HFFc6 (cell line): ENCODE measurements around the gene FZD4. TPM values are rescaled to one million over a fixed set of nuclear protein-coding genes. Genes with fewer than 3 reads are reported as not detected.
"Not testable (repeated sequence)": the region's sequence is repeated elsewhere in the genome, so short reads cannot be mapped to it uniquely, and the experiment has no call there.

Experiments
- DNase-seq: peaks from one replicate; pipeline ENCODE4 v3.0.0-alpha.2; 2018
- H3K27ac Mint-ChIP-seq: 2 replicates; pipeline ENCODE4 v1.8.0; 2020; ENCODE audit warnings: mild to moderate bottlenecking, mixed read lengths
- H3K27me3 Mint-ChIP-seq: 2 replicates; pipeline ENCODE4 v1.8.0; 2021; ENCODE audit warnings: mild to moderate bottlenecking, moderate library complexity, mixed read lengths; ENCODE audit not compliant: insufficient read depth
- H3K36me3 Mint-ChIP-seq: 2 replicates; pipeline ENCODE4 v1.8.0; 2021; ENCODE audit warnings: low read depth, mixed read lengths
- H3K4me1 Mint-ChIP-seq: 2 replicates; pipeline ENCODE4 v1.8.0; 2020; ENCODE audit warnings: low read depth, mixed read lengths
- H3K4me3 Mint-ChIP-seq: 2 replicates; pipeline ENCODE4 v1.8.0; 2020; ENCODE audit warnings: mild to moderate bottlenecking, moderate library complexity, mixed read lengths
- H3K9me3 Mint-ChIP-seq: 2 replicates; pipeline ENCODE4 v1.8.0; 2020; ENCODE audit warnings: mild to moderate bottlenecking, mixed read lengths
- CTCF ChIP-seq: fragments of 200-600 bp; sonication (generic); IDR thresholded peaks from 2 replicates; pipeline ENCODE4 v1.5.0; 2021; ENCODE audit warnings: antibody characterized with exemption, mild to moderate bottlenecking
- total RNA-seq, 6 experiments: library from RNA; stranded (reverse); fragmentation: NEBNext Ultra II Directional; extraction: Animal tissue kit (Norgen Biotek cat#: 25700); gene quantifications; 2 replicates in 1 of 6; 3 replicates in 5 of 6; pipeline ENCODE4 v1.2.3, GENCODE V29; 2021

The FZD4 gene
- total RNA-seq, 6 experiments from 2014 or later: 11.0 to 13.8 (median 12.7) TPM

GRCh38 chr11:86969258-86969657 is 14.1 kb upstream of the FZD4 start:
- Mint-ChIP-seq H3K4me1 (no peaks in the 10 kb centered on the region), H3K27ac (no peak overlapping the region), H3K27me3 (peaks cover 16% of the 10 kb centered on the region; the same call in 1 of the 2 replicates), H3K9me3 (peaks cover 14% of the 10 kb centered on the region), H3K4me3 (no peak overlapping the region), H3K36me3 (peaks cover 14% of the 10 kb centered on the region)
- no peak for TF ChIP-seq CTCF
- no peak for DNase-seq

- not testable (repeated sequence) for DNase-seq, H3K36me3 Mint-ChIP-seq, H3K4me3 Mint-ChIP-seq, H3K4me1 Mint-ChIP-seq, H3K9me3 Mint-ChIP-seq, H3K27ac Mint-ChIP-seq
- peaks cover 28% of the 10 kb centered on the region for H3K27me3 Mint-ChIP-seq
Measured at GRCh38 chr11:86967601-86968000, 12.4 kb upstream of the FZD4 start.

- peaks cover 18% of the 10 kb centered on the region; the same call in 1 of the 2 replicates for H3K27me3 Mint-ChIP-seq
- TF ChIP-seq CTCF: no peak
- H3K9me3 Mint-ChIP-seq: peaks cover under 1% of the 10 kb centered on the region; the same call in 1 of the 2 replicates
- H3K27ac Mint-ChIP-seq: no peak overlapping the region
- no peak overlapping the region for H3K4me3 Mint-ChIP-seq
- DNase-seq: no peak
- H3K4me1 Mint-ChIP-seq: peaks cover 20% of the 10 kb centered on the region
- H3K36me3 Mint-ChIP-seq: no peaks in the 10 kb centered on the region
Measured at GRCh38 chr11:86957976-86958646, 2.9 kb upstream of the FZD4 start.

GRCh38 chr11:86956905-86957195 is 1.7 kb upstream of the FZD4 start:
- Mint-ChIP-seq H3K36me3 (peaks cover 11% of the 10 kb centered on the region), H3K4me1 (peaks cover 33% of the 10 kb centered on the region), H3K9me3 (no peaks in the 10 kb centered on the region), H3K27me3 (peaks cover 10% of the 10 kb centered on the region; the same call in 1 of the 2 replicates), H3K27ac (no peak overlapping the region), H3K4me3 (peak overlapping the region; percentile 99)
- DNase-seq: no peak
- TF ChIP-seq CTCF: no peak

GRCh38 chr11:86955111-86955360 is 159 bp downstream of the FZD4 start:
- no peak for DNase-seq
- H3K4me3 Mint-ChIP-seq: peak overlapping the region; percentile 88
- TF ChIP-seq CTCF: no peak
- no peak overlapping the region for H3K27ac Mint-ChIP-seq
- H3K9me3 Mint-ChIP-seq: no peaks in the 10 kb centered on the region
- 0 out of 2 replicates have a peak, but pooled peaks cover 5% of the 10 kb centered on the region for H3K27me3 Mint-ChIP-seq
- peaks cover 20% of the 10 kb centered on the region for H3K36me3 Mint-ChIP-seq
- H3K4me1 Mint-ChIP-seq: peaks cover 51% of the 10 kb centered on the region

- no peak for TF ChIP-seq CTCF
- H3K4me1 Mint-ChIP-seq: peaks cover 57% of the 10 kb centered on the region
Measured at GRCh38 chr11:86954269-86955110, 705 bp downstream of the FZD4 start.

More at GRCh38 chr11:86954269-86955110, 705 bp downstream of the FZD4 start:
- H3K9me3 Mint-ChIP-seq: no peaks in the 10 kb centered on the region
- peak overlapping the region; percentile 34; the same call in 1 of the 2 replicates for H3K27ac Mint-ChIP-seq
- 0 out of 2 replicates have a peak, but pooled peaks cover 5% of the 10 kb centered on the region for H3K27me3 Mint-ChIP-seq
- no peak for DNase-seq
- H3K4me3 Mint-ChIP-seq: peak overlapping the region; percentile 88
- peaks cover 20% of the 10 kb centered on the region for H3K36me3 Mint-ChIP-seq
